Caco-2 (cell line): ENCODE measurements around the gene ADRA1B. TPM values are rescaled to one million over a fixed set of nuclear protein-coding genes. Genes with fewer than 3 reads are reported as not detected.

Experiments used
- BruUV-seq: library from RNA; stranded (reverse); fragments of 400-500 nt; replicated peaks from 2 replicates; lab custom pipeline; 2021; lab: Mats Ljungman, UMichigan
- CTCF ChIA-PET: fragments of 300-600 bp; sonication (Branson Sonifier 250); formaldehyde crosslinking; loops from one replicate; lab custom pipeline; 2022; ENCODE audit warnings: antibody characterized with exemption; lab: Charles Lee
- POLR2A ChIA-PET: fragments of 300-600 bp; sonication (Branson Sonifier 250); formaldehyde crosslinking; loops from one replicate; lab custom pipeline; 2022; ENCODE audit warnings: antibody characterized with exemption; lab: Charles Lee
- DNase-seq, 2 experiments: peaks; one replicate each; pipeline versions ENCODE4 v3.0.0 to v3.0.0-alpha.2; 2020 to 2022
- H3K27me3 ChIP-seq: replicated peaks from 2 replicates; pipeline ENCODE4 v1.6.0; 2011; ENCODE audit warnings: low read length; ENCODE audit not compliant: control insufficient read depth, insufficient read depth
- H3K36me3 ChIP-seq: 2 replicates; pipeline ENCODE4 v1.5.1; 2011; ENCODE audit warnings: low read length; ENCODE audit not compliant: control insufficient read depth, insufficient read depth
- H3K4me1 ChIP-seq: fragments of 250-450 bp; sonication (Bioruptor Pico); 2 replicates; pipeline ENCODE4 v1.5.1; 2020; ENCODE audit warnings: mild to moderate bottlenecking
- H3K4me3 ChIP-seq: 2 replicates; pipeline ENCODE4 v1.5.1; 2011; ENCODE audit warnings: low read depth, mild to moderate bottlenecking, control low read depth, low read length
- H3K9me3 ChIP-seq: fragments of 250-450 bp; sonication (Bioruptor Pico); 2 replicates; pipeline ENCODE4 v1.5.1; 2020; ENCODE audit warnings: mild to moderate bottlenecking, moderate library complexity
- H3K27ac Mint-ChIP-seq: one replicate; pipeline ENCODE4 v1.8.0; 2022; ENCODE audit warnings: mixed read lengths; ENCODE audit not compliant: unreplicated experiment
- H3K27me3 Mint-ChIP-seq: one replicate; pipeline ENCODE4 v1.8.0; 2022; ENCODE audit warnings: mixed read lengths; ENCODE audit not compliant: insufficient read depth, unreplicated experiment
- H3K36me3 Mint-ChIP-seq: one replicate; pipeline ENCODE4 v1.8.0; 2022; ENCODE audit warnings: mild to moderate bottlenecking, mixed read lengths; ENCODE audit not compliant: insufficient read depth, unreplicated experiment
- H3K4me1 Mint-ChIP-seq: one replicate; pipeline ENCODE4 v1.8.0; 2022; ENCODE audit warnings: low read depth, mixed read lengths; ENCODE audit not compliant: unreplicated experiment
- H3K4me3 Mint-ChIP-seq: one replicate; pipeline ENCODE4 v1.8.0; 2022; ENCODE audit warnings: mild to moderate bottlenecking, moderate library complexity, mixed read lengths; ENCODE audit not compliant: unreplicated experiment
- H3K9me3 Mint-ChIP-seq: one replicate; pipeline ENCODE4 v1.8.0; 2022; ENCODE audit warnings: mixed read lengths; ENCODE audit not compliant: unreplicated experiment
- intact Hi-C: fragments of 100-400 bp; cut with micrococcal nuclease; formaldehyde crosslinking; loops from one replicate; pipeline ENCODE4 v1.10.0; 2022; ENCODE audit not compliant: unreplicated experiment
- total RNA-seq: library from RNA; stranded (reverse); gene quantifications from 2 replicates; pipeline ENCODE4 v1.2.3, GENCODE V29; 2022
- TF ChIP-seq, protein P1 (sequence below), 2 experiments: fragments of 200-600 bp in 1 of 2; IDR thresholded peaks; 1 replicate in 1 of 2; 2 replicates in 1 of 2; pipeline versions ENCODE4 v1.5.1 to v1.8.0; 2011 to 2022; ENCODE audit warnings: antibody characterized with exemption in 1 of 2, control low read depth in 1 of 2, inconsistent platforms in 1 of 2, low read depth in 1 of 2, low read length in 1 of 2, mild to moderate bottlenecking in 1 of 2, moderate library complexity in 1 of 2; ENCODE audit not compliant: insufficient read depth in 1 of 2, severe bottlenecking in 1 of 2, unreplicated experiment in 1 of 2

Gene ADRA1B
- total RNA-seq, 1 experiment from 2014 or later = not detected

DNA sequence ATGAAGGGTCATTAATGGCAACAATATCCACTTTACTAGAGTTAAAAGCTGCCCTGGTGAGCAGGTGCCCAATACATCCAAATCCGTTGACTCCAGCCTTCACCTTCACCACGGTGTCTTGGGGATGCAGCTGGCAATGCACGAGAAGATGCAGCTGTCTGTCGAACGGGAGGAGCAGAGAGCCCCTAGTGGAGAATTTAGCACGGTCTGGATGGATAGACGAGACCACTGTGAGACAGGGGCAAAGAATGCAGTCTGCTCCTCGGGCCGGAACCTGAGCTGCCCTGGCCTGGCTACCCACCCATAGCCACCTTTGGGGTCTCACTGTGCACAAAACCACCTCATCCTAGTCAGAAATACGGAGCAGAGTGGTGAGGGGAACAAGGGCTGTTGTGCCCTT lies 35.1 kb downstream of the ADRA1B start:
- no peak overlapping the region for H3K4me3 ChIP-seq
- no TSS peak for BruUV-seq
- CTCF ChIA-PET = interaction anchor here (1.1 kb wide), 1 partner anchor 36 kb away, joined by 7 read pairs; no protein-coding TSS in a partner anchor
- no peaks in the 10 kb centered on the region for H3K36me3 ChIP-seq
- Mint-ChIP-seq H3K4me3 (no peak overlapping the region), H3K27ac (no peak overlapping the region), H3K27me3 (peaks cover 10% of the 10 kb centered on the region), H3K9me3 (no peaks in the 10 kb centered on the region), H3K4me1 (no peaks in the 10 kb centered on the region), H3K36me3 (no peaks in the 10 kb centered on the region)
- peak; percentile 26 to 52 for DNase-seq
- peaks cover 4% of the 10 kb centered on the region; the same call in 1 of the 2 replicates for H3K4me1 ChIP-seq
- TF ChIP-seq, protein P1, sequence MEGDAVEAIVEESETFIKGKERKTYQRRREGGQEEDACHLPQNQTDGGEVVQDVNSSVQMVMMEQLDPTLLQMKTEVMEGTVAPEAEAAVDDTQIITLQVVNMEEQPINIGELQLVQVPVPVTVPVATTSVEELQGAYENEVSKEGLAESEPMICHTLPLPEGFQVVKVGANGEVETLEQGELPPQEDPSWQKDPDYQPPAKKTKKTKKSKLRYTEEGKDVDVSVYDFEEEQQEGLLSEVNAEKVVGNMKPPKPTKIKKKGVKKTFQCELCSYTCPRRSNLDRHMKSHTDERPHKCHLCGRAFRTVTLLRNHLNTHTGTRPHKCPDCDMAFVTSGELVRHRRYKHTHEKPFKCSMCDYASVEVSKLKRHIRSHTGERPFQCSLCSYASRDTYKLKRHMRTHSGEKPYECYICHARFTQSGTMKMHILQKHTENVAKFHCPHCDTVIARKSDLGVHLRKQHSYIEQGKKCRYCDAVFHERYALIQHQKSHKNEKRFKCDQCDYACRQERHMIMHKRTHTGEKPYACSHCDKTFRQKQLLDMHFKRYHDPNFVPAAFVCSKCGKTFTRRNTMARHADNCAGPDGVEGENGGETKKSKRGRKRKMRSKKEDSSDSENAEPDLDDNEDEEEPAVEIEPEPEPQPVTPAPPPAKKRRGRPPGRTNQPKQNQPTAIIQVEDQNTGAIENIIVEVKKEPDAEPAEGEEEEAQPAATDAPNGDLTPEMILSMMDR (IDR thresholded peaks at IDR 0.05; ENCODE audit: insufficient read depth in 1 of 2, low read depth in 1 of 2, low read length in 1 of 2, severe bottlenecking in 1 of 2, unreplicated experiment in 1 of 2) = peak in 1 of 2 experiments; percentile 58
- H3K9me3 ChIP-seq = no peaks in the 10 kb centered on the region
- no peaks in the 10 kb centered on the region; the same call in 1 of the 2 replicates for H3K27me3 ChIP-seq
- POLR2A ChIA-PET = no interaction called here
- intact Hi-C loops = no loop called here

DNA sequence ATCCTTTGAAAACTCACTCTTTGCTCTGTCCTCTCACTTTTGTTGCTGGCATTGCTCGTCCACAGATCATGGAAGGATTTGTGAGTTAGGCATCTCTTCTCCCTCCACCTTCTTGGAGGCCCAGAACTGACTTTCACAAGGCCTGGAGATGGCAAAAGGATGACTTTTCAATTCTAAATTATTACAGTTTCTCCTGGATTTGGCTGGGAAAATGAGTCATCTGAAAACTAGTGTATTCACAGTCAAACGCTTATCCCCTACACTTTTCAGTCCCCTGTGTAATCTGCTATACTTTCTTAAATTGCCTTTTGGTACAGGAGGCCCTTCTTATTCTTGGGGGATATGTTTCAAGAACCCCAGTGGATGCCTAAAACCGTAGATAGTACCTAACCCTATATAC lies 35.6 kb downstream of the ADRA1B start:
- CTCF ChIA-PET = interaction anchor here (1.1 kb wide), 1 partner anchor 35 kb away, joined by 7 read pairs; no protein-coding TSS in a partner anchor

DNA sequence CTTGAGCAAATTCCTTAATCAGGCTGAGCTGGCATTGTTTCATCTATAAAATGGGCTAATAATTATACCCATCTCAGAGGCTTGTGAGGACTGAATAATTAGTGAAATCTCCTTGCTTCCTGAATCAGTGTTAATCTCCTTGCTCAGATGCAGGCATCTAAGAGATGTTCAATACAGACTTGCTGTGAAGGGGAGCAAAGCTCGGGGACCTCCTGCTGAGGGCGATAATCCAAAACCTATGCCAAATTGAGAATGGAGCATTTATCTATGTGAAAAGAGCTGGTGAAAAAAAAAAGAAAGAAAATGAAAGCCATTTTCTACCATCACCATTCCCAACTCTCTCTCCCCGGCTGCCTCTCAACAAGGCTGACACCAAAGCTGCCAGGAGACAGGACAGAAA lies 37.3 kb downstream of the ADRA1B start:
- no peaks in the 10 kb centered on the region; the same call in 1 of the 2 replicates for H3K27me3 ChIP-seq
- no peaks in the 10 kb centered on the region for H3K36me3 Mint-ChIP-seq

More for the DNA sequence above, 35.6 kb downstream of the ADRA1B start:
- TF ChIP-seq, protein P1 (IDR thresholded peaks at IDR 0.05; ENCODE audit: insufficient read depth in 1 of 2, low read depth in 1 of 2, low read length in 1 of 2, severe bottlenecking in 1 of 2, unreplicated experiment in 1 of 2) = no peak
- Histone ChIP-seq H3K4me3 (no peak overlapping the region), H3K9me3 (no peaks in the 10 kb centered on the region), H3K27me3 (no peaks in the 10 kb centered on the region; the same call in 1 of the 2 replicates), H3K4me1 (peaks cover 4% of the 10 kb centered on the region; the same call in 1 of the 2 replicates), H3K36me3 (no peaks in the 10 kb centered on the region)
- H3K4me3 Mint-ChIP-seq = no peak overlapping the region
- H3K27ac Mint-ChIP-seq = no peak overlapping the region
- no peaks in the 10 kb centered on the region for H3K36me3 Mint-ChIP-seq
- no peak for DNase-seq
- peaks cover 10% of the 10 kb centered on the region for H3K27me3 Mint-ChIP-seq
- POLR2A ChIA-PET = no interaction called here
- no peaks in the 10 kb centered on the region for H3K9me3 Mint-ChIP-seq
- no peaks in the 10 kb centered on the region for H3K4me1 Mint-ChIP-seq
- BruUV-seq = no TSS peak
- intact Hi-C loops = no loop called here

More for the DNA sequence above, 37.3 kb downstream of the ADRA1B start:
- CTCF ChIA-PET = no interaction called here
- DNase-seq = no peak
- no peaks in the 10 kb centered on the region for H3K9me3 Mint-ChIP-seq
- peaks cover 15% of the 10 kb centered on the region for H3K27me3 Mint-ChIP-seq
- no TSS peak for BruUV-seq
- TF ChIP-seq, protein P1 (IDR thresholded peaks at IDR 0.05; ENCODE audit: insufficient read depth in 1 of 2, low read depth in 1 of 2, low read length in 1 of 2, severe bottlenecking in 1 of 2, unreplicated experiment in 1 of 2) = no peak
- no peaks in the 10 kb centered on the region for H3K9me3 ChIP-seq
- no peak overlapping the region for H3K4me3 Mint-ChIP-seq
- POLR2A ChIA-PET = no interaction called here
- H3K4me1 Mint-ChIP-seq = no peaks in the 10 kb centered on the region
- H3K27ac Mint-ChIP-seq = no peak overlapping the region
- no peaks in the 10 kb centered on the region for H3K4me1 ChIP-seq
- H3K4me3 ChIP-seq = no peak overlapping the region
- intact Hi-C loops = no loop called here
- no peaks in the 10 kb centered on the region for H3K36me3 ChIP-seq
